Motor neuron (in vitro differentiated cells): ENCODE results near the gene APIP. TPM values are rescaled to one million over a fixed set of nuclear protein-coding genes. Genes with fewer than 3 reads are reported as not detected.

ENCODE experiments used
- ATAC-seq, 8 experiments: fragments of 200-7000 bp; cut with Tn5 transposase; replicated peaks in 6 of 8; 2 replicates each; pipeline ENCODE4 v1.8.0; 2021; ENCODE audit warnings: mild to moderate bottlenecking in 8 of 8, moderate library complexity in 8 of 8
- H3K27ac ChIP-seq, 2 donors: fragments of 250-450 bp; sonication (Bioruptor Pico); 2 replicates each; pipeline ENCODE4 v1.9.0; 2021; ENCODE audit warnings: antibody characterized with exemption in 2 of 2, mild to moderate bottlenecking in 2 of 2, moderate library complexity in 1 of 2
- H3K4me1 ChIP-seq, 2 donors: fragments of 250-450 bp; sonication (Bioruptor Pico); replicated peaks in 1 of 2; 2 replicates each; pipeline ENCODE4 v1.6.1; 2021; ENCODE audit warnings: antibody characterized with exemption in 2 of 2, mild to moderate bottlenecking in 2 of 2, moderate library complexity in 1 of 2
- H3K4me3 ChIP-seq, 5 donors: fragments of 250-450 bp; sonication (Bioruptor Pico); 2 replicates each; pipeline ENCODE4 v1.9.0; 2021; ENCODE audit warnings: antibody characterized with exemption in 5 of 5, mild to moderate bottlenecking in 5 of 5, moderate library complexity in 4 of 5
- WGBS, 10 experiments: fragments of 450-650 bp; shearing (Covaris generic); methylation state at CpG; one replicate each; pipeline ENCODE4 v1.0.0; 2022; 5-methylcytosine and 5-hydroxymethylcytosine counted together
- in situ Hi-C, 9 experiments: fragments of 400-800 bp; cut with MboI; loops; one replicate each; pipeline ENCODE4 v1.15.0; 2021; ENCODE audit warnings: low sequenced_read_pairs in 9 of 9, low pct_unique_long_range_greater_than_20kb in 2 of 9; ENCODE audit not compliant: unreplicated experiment in 9 of 9
- total RNA-seq, 8 experiments: library from RNA; unstranded; fragments of 300-600 nt; gene quantifications; 2 replicates each; pipeline versions ENCODE4 v1.2.3 to v1.2.4, GENCODE V29; 2022

Gene APIP
- total RNA-seq, 8 experiments from 2014 or later, result 25.6 to 54.5 (median 38.9) TPM

DNA sequence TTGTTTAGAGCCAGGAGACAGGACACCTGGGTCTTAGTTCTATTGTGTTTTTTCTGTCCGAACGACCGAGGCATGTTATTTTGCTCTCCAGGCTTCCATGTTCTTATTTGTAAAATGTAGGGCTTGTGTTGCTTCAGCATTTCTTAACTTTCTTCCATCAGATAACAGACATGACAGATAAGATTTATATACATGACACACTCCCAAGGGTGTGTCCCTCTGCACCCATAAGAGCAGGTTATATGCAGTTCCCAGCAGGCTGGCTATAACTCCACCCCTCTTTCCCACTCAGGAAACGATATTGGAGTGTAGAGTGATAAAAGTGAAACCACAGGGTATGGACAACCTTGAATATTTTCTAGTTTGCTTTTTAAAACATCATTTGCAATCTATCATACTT lies 65.8 kb downstream of the APIP start:
- Histone ChIP-seq H3K27ac (no peak overlapping the region), H3K4me3 (no peak overlapping the region), H3K4me1 (no peaks in the 10 kb centered on the region)
- 0 to 91% (median 60%) methylated on average over 1 to 4 of the region's 4 CpGs; no CpG with 5 or more reads in 1 of the 10 experiments for WGBS, 10 experiments
- peak in 3 of 8 experiments; percentile 69 to 98 (median 98) for ATAC-seq
- in situ Hi-C loops, result loop anchor here in 1 of 9 experiments (25.0 kb wide), 1 partner anchor 88 kb away; no protein-coding TSS in a partner anchor

GRCh38 chr11:34846467-34846866 lies 69.7 kb downstream of the APIP start:
- H3K27ac ChIP-seq, result no peak overlapping the region
- H3K4me1 ChIP-seq, result no peaks in the 10 kb centered on the region
- in situ Hi-C loops, result no loop called here
- no peak overlapping the region for H3K4me3 ChIP-seq
- WGBS, 10 experiments, result 40 to 100% (median 93%) methylated on average over 1 to 3 of the region's 3 CpGs; no CpG with 5 or more reads in 1 of the 10 experiments
- ATAC-seq, result no peak

- peak in 1 of 8 experiments; percentile 60 for ATAC-seq
- in situ Hi-C loops, result no loop called here
- Histone ChIP-seq H3K4me3 (no peak overlapping the region), H3K27ac (no peak overlapping the region), H3K4me1 (no peaks in the 10 kb centered on the region)
- 47 to 100% (median 93%) methylated on average over 1 to 4 of the region's 5 CpGs; no CpG with 5 or more reads in 1 of the 10 experiments for WGBS, 10 experiments
Measured at GRCh38 chr11:34844463-34845112, 71.6 kb downstream of the APIP start.

DNA sequence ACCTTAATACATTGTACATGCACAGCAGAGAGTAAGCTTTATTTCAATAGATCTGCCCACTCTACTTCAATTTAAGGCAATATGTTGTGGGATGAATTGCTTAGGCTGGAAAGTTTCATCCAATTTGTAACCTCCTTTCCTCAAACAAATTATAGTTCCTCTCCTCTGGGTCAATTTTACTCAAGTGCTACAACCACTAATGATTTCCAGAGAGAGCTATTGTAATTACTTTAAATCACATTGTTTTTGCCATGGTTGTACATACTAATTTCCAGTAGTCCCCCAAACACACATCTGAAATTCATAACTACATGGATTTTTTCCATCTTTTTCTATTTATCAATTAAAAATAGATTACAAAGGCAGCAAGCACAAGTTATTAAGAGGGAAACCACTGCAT lies 72.9 kb downstream of the APIP start:
- H3K4me3 ChIP-seq, result no peak overlapping the region
- ATAC-seq, result no peak
- H3K27ac ChIP-seq, result no peak overlapping the region
- no peaks in the 10 kb centered on the region for H3K4me1 ChIP-seq
- in situ Hi-C loops, result no loop called here

GRCh38 chr11:34840736-34841386 lies 75.3 kb downstream of the APIP start:
- peak in 1 of 8 experiments; percentile 55 for ATAC-seq
- in situ Hi-C loops, result no loop called here
- Histone ChIP-seq H3K4me1 (no peaks in the 10 kb centered on the region), H3K4me3 (no peak overlapping the region), H3K27ac (no peak overlapping the region)
- WGBS, 10 experiments, result 17 to 93% (median 33%) methylated on average over 1 to 4 of the region's 4 CpGs; no CpG with 5 or more reads in 5 of the 10 experiments

- ATAC-seq, result no peak
Measured at GRCh38 chr11:34839969-34840368, 76.2 kb downstream of the APIP start.

GRCh38 chr11:34836958-34837856 lies 79.0 kb downstream of the APIP start:
- ATAC-seq, result peak in 6 of 8 experiments; percentile 40 to 94 (median 66)
- Histone ChIP-seq H3K4me3 (no peak overlapping the region), H3K27ac (no peak overlapping the region), H3K4me1 (no peaks in the 10 kb centered on the region)
- in situ Hi-C loops, result no loop called here
- 19 to 100% (median 41%) methylated on average over 1 to 4 of the region's 4 CpGs; no CpG with 5 or more reads in 4 of the 10 experiments for WGBS, 10 experiments

More at GRCh38 chr11:34839969-34840368, 76.2 kb downstream of the APIP start:
- H3K4me3 ChIP-seq, result no peak overlapping the region
- H3K4me1 ChIP-seq, result no peaks in the 10 kb centered on the region
- in situ Hi-C loops, result no loop called here
- H3K27ac ChIP-seq, result no peak overlapping the region
- WGBS, 10 experiments, result 94 to 100% (median 100%) methylated on average over 1 to 2 of the region's 2 CpGs; no CpG with 5 or more reads in 7 of the 10 experiments

GRCh38 chr11:34833602-34834001 lies 82.6 kb downstream of the APIP start:
- Histone ChIP-seq H3K4me1 (no peaks in the 10 kb centered on the region), H3K27ac (no peak overlapping the region), H3K4me3 (no peak overlapping the region)
- ATAC-seq, result no peak
- in situ Hi-C loops, result no loop called here

Other genes starting within 250 kb of the APIP start
- 10 to 100 TPM; 31.1 to 64.1 (median 48.1) TPM for gene PDHX, start 239 bp upstream of the APIP start, total RNA-seq
- gene CD44, start 222.8 kb upstream of the APIP start, total RNA-seq, result 100 to 1,000 TPM in 2 of 8 experiments, 10 to 100 TPM in 2, 1 to 10 TPM in 2, under 1 TPM in 2; 0.05 to 107 (median 42.9) TPM